Suprapubic skin (tissue), 4 donors: ENCODE results near the gene AP5S1.

Experiments
- EP300 ChIP-seq: sonication (generic); formaldehyde crosslinking; IDR thresholded peaks from one replicate; pipeline ENCODE4 v1.6.1; 2017; ENCODE audit warnings: antibody characterized with exemption
- POLR2A ChIP-seq, 2 donors: fragments of 450-650 bp; IDR thresholded peaks; one replicate each; pipeline ENCODE4 v1.6.1; 2017; ENCODE audit warnings: antibody characterized with exemption in 2 of 2, mild to moderate bottlenecking in 2 of 2, moderate library complexity in 2 of 2
- POLR2AphosphoS5 ChIP-seq, 3 donors: sonication (generic); formaldehyde crosslinking; IDR thresholded peaks; one replicate each; pipeline ENCODE4 v1.6.1; 2017; ENCODE audit warnings: antibody characterized with exemption in 3 of 3
- TF ChIP-seq, protein P1 (sequence below), 2 donors: fragments of 200-600 bp in 1 of 2; fragments of 450-650 bp in 1 of 2; sonication (generic) in 1 of 2; IDR thresholded peaks; one replicate each; pipeline ENCODE4 v1.5.1; 2016 to 2019; ENCODE audit warnings: antibody characterized with exemption in 2 of 2, mild to moderate bottlenecking in 1 of 2, moderate library complexity in 1 of 2

DNA sequence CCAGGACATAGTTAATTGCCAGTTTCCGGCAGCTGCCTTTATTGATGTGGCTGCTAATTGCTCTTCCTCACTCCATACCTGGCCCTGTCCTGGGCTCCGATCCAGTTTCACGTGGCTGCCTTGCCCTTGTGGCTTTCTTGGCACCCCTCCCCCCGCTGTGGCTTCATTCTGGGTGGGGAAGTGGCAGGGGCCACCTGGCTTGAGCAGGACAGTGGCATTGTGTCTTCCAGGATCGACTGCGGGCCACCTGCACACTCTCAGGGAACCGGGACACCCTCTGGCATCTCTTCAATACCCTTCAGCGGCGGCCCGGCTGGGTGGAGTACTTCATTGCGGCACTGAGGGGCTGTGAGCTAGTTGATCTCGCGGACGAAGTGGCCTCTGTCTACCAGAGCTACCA, 37.1 kb downstream of the AP5S1 start:
- TF ChIP-seq POLR2A (IDR thresholded peaks at IDR 0.05) (no peak), EP300 (no peak), POLR2AphosphoS5 (IDR thresholded peaks at IDR 0.05) (no peak)
- TF ChIP-seq, protein P1, sequence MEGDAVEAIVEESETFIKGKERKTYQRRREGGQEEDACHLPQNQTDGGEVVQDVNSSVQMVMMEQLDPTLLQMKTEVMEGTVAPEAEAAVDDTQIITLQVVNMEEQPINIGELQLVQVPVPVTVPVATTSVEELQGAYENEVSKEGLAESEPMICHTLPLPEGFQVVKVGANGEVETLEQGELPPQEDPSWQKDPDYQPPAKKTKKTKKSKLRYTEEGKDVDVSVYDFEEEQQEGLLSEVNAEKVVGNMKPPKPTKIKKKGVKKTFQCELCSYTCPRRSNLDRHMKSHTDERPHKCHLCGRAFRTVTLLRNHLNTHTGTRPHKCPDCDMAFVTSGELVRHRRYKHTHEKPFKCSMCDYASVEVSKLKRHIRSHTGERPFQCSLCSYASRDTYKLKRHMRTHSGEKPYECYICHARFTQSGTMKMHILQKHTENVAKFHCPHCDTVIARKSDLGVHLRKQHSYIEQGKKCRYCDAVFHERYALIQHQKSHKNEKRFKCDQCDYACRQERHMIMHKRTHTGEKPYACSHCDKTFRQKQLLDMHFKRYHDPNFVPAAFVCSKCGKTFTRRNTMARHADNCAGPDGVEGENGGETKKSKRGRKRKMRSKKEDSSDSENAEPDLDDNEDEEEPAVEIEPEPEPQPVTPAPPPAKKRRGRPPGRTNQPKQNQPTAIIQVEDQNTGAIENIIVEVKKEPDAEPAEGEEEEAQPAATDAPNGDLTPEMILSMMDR (IDR thresholded peaks at IDR 0.05) = no peak
